GM23338 (cell line): ENCODE data around the gene MRAS. TPM values are rescaled to one million over a fixed set of nuclear protein-coding genes. Genes with fewer than 3 reads are reported as not detected.

Experiments
- ATAC-seq: fragments of 200-7000 bp; cut with Tn5 transposase; 3 replicates; pipeline ENCODE4 v1.9.1; 2020
- DNase-seq: peaks from one replicate; pipeline ENCODE4 v3.0.0-alpha.2; 2015; ENCODE audit warnings: low spot score
- H2AFZ ChIP-seq: fragments of 200-600 bp; sonication (generic); 2 replicates; pipeline ENCODE4 v1.8.0; 2016; ENCODE audit warnings: antibody characterized with exemption, mild to moderate bottlenecking, moderate library complexity
- H3F3A ChIP-seq: fragments of 200-600 bp; sonication (generic); replicated peaks from 2 replicates; pipeline ENCODE4 v1.8.0; 2017; ENCODE audit warnings: antibody characterized with exemption, mixed run types, low read depth
- H3K27ac ChIP-seq: fragments of 200-600 bp; sonication (generic); 2 replicates; pipeline ENCODE4 v1.6.1; 2016; ENCODE audit warnings: low read depth
- H3K27me3 ChIP-seq: fragments of 200-600 bp; sonication (generic); 2 replicates; pipeline ENCODE4 v1.8.0; 2016; ENCODE audit warnings: mild to moderate bottlenecking, mixed run types, moderate library complexity; ENCODE audit not compliant: insufficient read depth
- H3K36me3 ChIP-seq: fragments of 200-600 bp; sonication (generic); 2 replicates; pipeline ENCODE4 v1.8.0; 2016; ENCODE audit warnings: mild to moderate bottlenecking; ENCODE audit not compliant: insufficient read depth
- H3K4me1 ChIP-seq: fragments of 200-600 bp; sonication (generic); 2 replicates; pipeline ENCODE4 v1.8.0; 2016; ENCODE audit warnings: mild to moderate bottlenecking, moderate library complexity; ENCODE audit not compliant: insufficient read depth
- H3K4me2 ChIP-seq: fragments of 200-600 bp; sonication (generic); 2 replicates; pipeline ENCODE4 v1.7.1; 2017; ENCODE audit warnings: mixed run types
- H3K4me3 ChIP-seq: fragments of 200-600 bp; sonication (generic); 2 replicates; pipeline ENCODE4 v1.6.1; 2016; ENCODE audit warnings: mixed run types
- H3K79me2 ChIP-seq: fragments of 200-600 bp; sonication (generic); replicated peaks from 2 replicates; pipeline ENCODE4 v1.8.0; 2017; ENCODE audit warnings: mild to moderate bottlenecking; ENCODE audit not compliant: insufficient read depth
- H3K9me2 ChIP-seq: fragments of 200-600 bp; sonication (generic); 2 replicates; pipeline ENCODE4 v1.8.0; 2017; ENCODE audit not compliant: insufficient read depth
- H4K20me1 ChIP-seq: fragments of 200-600 bp; sonication (generic); replicated peaks from 2 replicates; pipeline ENCODE4 v1.8.0; 2017; ENCODE audit warnings: mild to moderate bottlenecking; ENCODE audit not compliant: insufficient read depth
- H3K27ac Mint-ChIP-seq: 2 replicates; pipeline ENCODE4 v1.8.0; 2020; ENCODE audit warnings: inconsistent platforms, mild to moderate bottlenecking, moderate library complexity, mixed read lengths
- H3K27me3 Mint-ChIP-seq: 3 replicates; pipeline ENCODE4 v1.8.0; 2022; ENCODE audit warnings: low read depth, mild to moderate bottlenecking, moderate library complexity, mixed read lengths, inconsistent platforms; ENCODE audit not compliant: insufficient read depth, poor library complexity
- H3K36me3 Mint-ChIP-seq: 3 replicates; pipeline ENCODE4 v1.8.0; 2021; ENCODE audit warnings: low read depth, mild to moderate bottlenecking, inconsistent platforms, moderate library complexity, mixed read lengths
- H3K4me1 Mint-ChIP-seq: 3 replicates; pipeline ENCODE4 v1.8.0; 2020; ENCODE audit warnings: mild to moderate bottlenecking, inconsistent platforms, mixed read lengths
- H3K4me3 Mint-ChIP-seq: 3 replicates; pipeline ENCODE4 v1.8.0; 2021; ENCODE audit warnings: moderate library complexity, mild to moderate bottlenecking, inconsistent platforms, mixed read lengths
- H3K9me3 Mint-ChIP-seq: 3 replicates; pipeline ENCODE4 v1.8.0; 2020; ENCODE audit warnings: moderate library complexity, mild to moderate bottlenecking, inconsistent platforms, mixed read lengths
- CREB1 ChIP-seq: fragments of 250-450 bp; sonication (Bioruptor Pico); IDR thresholded peaks from 2 replicates; pipeline ENCODE4 v1.5.0; 2020; ENCODE audit warnings: low read depth, mild to moderate bottlenecking, moderate library complexity
- EZH2 ChIP-seq: fragments of 200-600 bp; sonication (generic); IDR thresholded peaks from one replicate; pipeline ENCODE4 v1.8.0; 2017; ENCODE audit warnings: antibody characterized with exemption, mild to moderate bottlenecking, low read depth; ENCODE audit not compliant: unreplicated experiment
- EZH2phosphoT487 ChIP-seq: fragments of 200-600 bp; sonication (generic); IDR thresholded peaks from one replicate; pipeline ENCODE4 v1.8.1; 2018; ENCODE audit warnings: antibody characterized with exemption; ENCODE audit not compliant: unreplicated experiment
- NANOG ChIP-seq: IDR thresholded peaks from 2 replicates; pipeline ENCODE4 v1.6.1; 2016; ENCODE audit warnings: antibody characterized with exemption, borderline replicate concordance
- POLR2AphosphoS5 ChIP-seq: IDR thresholded peaks from 2 replicates; pipeline ENCODE4 v1.6.1; 2016; ENCODE audit warnings: antibody characterized with exemption, low read depth
- STAT1 ChIP-seq: IDR thresholded peaks from one replicate; pipeline ENCODE4 v1.6.1; 2016; ENCODE audit warnings: antibody characterized with exemption; ENCODE audit not compliant: unreplicated experiment
- ZNF114 ChIP-seq: fragments of 250-450 bp; sonication (Bioruptor Pico); IDR thresholded peaks from 2 replicates; pipeline ENCODE4 v1.5.0; 2020; ENCODE audit warnings: mild to moderate bottlenecking, moderate library complexity
- ZNF331 ChIP-seq: fragments of 250-450 bp; sonication (Bioruptor Pico); IDR thresholded peaks from 2 replicates; pipeline ENCODE4 v1.5.0; 2020; ENCODE audit warnings: low read depth, mild to moderate bottlenecking, moderate library complexity
- polyA plus RNA-seq: library from polyadenylated mRNA; unstranded; fragments of >200 nt; fragmentation: Nextera tagmentation; extraction: Ambion mirVana; gene quantifications from 2 replicates; pipeline ENCODE4 v1.2.1, GENCODE V29; 2016
- total RNA-seq: library from RNA; depleted of rRNA; stranded (reverse); fragments of >200 nt; shearing (Covaris generic); gene quantifications from 2 replicates; pipeline ENCODE4 v1.2.3, GENCODE V29; 2014
- TF ChIP-seq, protein P1 (sequence below): fragments of 250-450 bp; sonication (Bioruptor Pico); IDR thresholded peaks from 2 replicates; pipeline ENCODE4 v1.5.0; 2020; ENCODE audit warnings: mild to moderate bottlenecking, moderate library complexity
- TF ChIP-seq, protein P2 (sequence below), 2 experiments: fragments of 200-600 bp in 1 of 2; sonication (generic) in 1 of 2; conservative IDR thresholded peaks; 2 replicates each; pipeline versions ENCODE4 v1.5.1 to v1.6.1; 2016 to 2017; ENCODE audit warnings: antibody characterized with exemption in 2 of 2, low read depth in 2 of 2, mild to moderate bottlenecking in 2 of 2, moderate library complexity in 1 of 2
- TF ChIP-seq, protein P3 (sequence below): IDR thresholded peaks from one replicate; pipeline ENCODE4 v1.6.1; 2018; ENCODE audit warnings: antibody characterized with exemption; ENCODE audit not compliant: unreplicated experiment

Gene MRAS
- total and polyA plus RNA-seq, 2 experiments from 2014 or later = 9.1 to 10.2 TPM

DNA sequence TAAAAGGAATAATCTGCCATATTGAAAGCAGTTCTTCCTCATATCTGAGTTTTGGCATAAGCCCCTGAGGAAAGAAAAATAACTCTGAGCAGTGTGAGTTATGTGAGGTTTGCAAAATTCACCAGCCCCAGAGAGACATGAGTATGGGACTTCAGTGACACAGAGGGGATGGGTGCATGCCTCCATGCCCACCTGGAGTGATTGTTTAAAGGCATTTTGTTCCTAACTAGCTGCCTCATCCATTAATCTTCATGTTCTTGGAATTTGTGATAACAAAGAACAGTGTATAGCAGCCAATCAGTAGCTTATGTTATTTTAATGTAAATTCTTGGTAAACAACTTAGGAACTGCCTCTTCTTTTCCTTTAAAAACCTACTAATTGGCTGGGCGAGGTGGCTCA lies 74.9 kb downstream of the MRAS start (continued):
- TF ChIP-seq, protein P1, sequence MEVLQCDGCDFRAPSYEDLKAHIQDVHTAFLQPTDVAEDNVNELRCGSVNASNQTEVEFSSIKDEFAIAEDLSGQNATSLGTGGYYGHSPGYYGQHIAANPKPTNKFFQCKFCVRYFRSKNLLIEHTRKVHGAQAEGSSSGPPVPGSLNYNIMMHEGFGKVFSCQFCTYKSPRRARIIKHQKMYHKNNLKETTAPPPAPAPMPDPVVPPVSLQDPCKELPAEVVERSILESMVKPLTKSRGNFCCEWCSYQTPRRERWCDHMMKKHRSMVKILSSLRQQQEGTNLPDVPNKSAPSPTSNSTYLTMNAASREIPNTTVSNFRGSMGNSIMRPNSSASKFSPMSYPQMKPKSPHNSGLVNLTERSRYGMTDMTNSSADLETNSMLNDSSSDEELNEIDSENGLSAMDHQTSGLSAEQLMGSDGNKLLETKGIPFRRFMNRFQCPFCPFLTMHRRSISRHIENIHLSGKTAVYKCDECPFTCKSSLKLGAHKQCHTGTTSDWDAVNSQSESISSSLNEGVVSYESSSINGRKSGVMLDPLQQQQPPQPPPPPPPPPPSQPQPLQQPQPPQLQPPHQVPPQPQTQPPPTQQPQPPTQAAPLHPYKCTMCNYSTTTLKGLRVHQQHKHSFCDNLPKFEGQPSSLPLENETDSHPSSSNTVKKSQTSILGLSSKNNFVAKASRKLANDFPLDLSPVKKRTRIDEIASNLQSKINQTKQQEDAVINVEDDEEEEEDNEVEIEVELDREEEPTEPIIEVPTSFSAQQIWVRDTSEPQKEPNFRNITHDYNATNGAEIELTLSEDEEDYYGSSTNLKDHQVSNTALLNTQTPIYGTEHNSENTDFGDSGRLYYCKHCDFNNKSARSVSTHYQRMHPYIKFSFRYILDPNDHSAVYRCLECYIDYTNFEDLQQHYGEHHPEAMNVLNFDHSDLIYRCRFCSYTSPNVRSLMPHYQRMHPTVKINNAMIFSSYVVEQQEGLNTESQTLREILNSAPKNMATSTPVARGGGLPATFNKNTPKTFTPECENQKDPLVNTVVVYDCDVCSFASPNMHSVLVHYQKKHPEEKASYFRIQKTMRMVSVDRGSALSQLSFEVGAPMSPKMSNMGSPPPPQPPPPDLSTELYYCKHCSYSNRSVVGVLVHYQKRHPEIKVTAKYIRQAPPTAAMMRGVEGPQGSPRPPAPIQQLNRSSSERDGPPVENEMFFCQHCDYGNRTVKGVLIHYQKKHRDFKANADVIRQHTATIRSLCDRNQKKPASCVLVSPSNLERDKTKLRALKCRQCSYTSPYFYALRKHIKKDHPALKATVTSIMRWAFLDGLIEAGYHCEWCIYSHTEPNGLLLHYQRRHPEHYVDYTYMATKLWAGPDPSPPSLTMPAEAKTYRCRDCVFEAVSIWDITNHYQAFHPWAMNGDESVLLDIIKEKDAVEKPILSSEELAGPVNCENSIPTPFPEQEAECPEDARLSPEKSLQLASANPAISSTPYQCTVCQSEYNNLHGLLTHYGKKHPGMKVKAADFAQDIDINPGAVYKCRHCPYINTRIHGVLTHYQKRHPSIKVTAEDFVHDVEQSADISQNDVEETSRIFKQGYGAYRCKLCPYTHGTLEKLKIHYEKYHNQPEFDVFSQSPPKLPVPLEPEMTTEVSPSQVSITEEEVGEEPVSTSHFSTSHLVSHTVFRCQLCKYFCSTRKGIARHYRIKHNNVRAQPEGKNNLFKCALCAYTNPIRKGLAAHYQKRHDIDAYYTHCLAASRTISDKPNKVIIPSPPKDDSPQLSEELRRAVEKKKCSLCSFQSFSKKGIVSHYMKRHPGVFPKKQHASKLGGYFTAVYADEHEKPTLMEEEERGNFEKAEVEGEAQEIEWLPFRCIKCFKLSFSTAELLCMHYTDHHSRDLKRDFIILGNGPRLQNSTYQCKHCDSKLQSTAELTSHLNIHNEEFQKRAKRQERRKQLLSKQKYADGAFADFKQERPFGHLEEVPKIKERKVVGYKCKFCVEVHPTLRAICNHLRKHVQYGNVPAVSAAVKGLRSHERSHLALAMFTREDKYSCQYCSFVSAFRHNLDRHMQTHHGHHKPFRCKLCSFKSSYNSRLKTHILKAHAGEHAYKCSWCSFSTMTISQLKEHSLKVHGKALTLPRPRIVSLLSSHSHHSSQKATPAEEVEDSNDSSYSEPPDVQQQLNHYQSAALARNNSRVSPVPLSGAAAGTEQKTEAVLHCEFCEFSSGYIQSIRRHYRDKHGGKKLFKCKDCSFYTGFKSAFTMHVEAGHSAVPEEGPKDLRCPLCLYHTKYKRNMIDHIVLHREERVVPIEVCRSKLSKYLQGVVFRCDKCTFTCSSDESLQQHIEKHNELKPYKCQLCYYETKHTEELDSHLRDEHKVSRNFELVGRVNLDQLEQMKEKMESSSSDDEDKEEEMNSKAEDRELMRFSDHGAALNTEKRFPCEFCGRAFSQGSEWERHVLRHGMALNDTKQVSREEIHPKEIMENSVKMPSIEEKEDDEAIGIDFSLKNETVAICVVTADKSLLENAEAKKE (CRISPR knock-in tag) = no peak
- TF ChIP-seq ZNF114 (CRISPR knock-in tag) (no peak), STAT1 (no peak), POLR2AphosphoS5 (no peak), EZH2phosphoT487 (no peak), EZH2 (no peak), NANOG (no peak), CREB1 (CRISPR knock-in tag) (no peak)
- TF ChIP-seq, protein P2, sequence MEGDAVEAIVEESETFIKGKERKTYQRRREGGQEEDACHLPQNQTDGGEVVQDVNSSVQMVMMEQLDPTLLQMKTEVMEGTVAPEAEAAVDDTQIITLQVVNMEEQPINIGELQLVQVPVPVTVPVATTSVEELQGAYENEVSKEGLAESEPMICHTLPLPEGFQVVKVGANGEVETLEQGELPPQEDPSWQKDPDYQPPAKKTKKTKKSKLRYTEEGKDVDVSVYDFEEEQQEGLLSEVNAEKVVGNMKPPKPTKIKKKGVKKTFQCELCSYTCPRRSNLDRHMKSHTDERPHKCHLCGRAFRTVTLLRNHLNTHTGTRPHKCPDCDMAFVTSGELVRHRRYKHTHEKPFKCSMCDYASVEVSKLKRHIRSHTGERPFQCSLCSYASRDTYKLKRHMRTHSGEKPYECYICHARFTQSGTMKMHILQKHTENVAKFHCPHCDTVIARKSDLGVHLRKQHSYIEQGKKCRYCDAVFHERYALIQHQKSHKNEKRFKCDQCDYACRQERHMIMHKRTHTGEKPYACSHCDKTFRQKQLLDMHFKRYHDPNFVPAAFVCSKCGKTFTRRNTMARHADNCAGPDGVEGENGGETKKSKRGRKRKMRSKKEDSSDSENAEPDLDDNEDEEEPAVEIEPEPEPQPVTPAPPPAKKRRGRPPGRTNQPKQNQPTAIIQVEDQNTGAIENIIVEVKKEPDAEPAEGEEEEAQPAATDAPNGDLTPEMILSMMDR (conservative IDR thresholded peaks at IDR 0.05; ENCODE audit: low read depth in 2 of 2) = no peak

DNA sequence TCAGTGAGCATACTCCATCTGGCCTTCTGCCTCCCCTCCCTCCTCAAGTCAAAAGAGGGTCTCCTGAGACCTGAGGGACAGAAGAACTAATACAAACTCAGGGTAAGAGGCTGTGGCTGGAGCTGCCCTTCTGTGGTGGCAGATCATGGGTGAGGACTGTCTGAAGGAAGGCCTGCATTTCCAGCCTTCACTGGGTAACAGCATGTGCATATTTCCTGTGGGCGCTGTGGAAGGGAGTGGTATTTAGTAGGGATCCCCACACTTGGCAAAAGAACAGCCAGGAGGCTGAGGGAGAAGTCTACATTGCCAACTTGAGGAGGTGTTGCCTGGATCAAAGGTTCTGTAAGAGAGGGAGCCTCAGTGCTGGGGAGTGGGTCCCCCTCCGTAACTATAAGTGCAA lies 75.9 kb downstream of the MRAS start:
- no peak for DNase-seq
- ATAC-seq = no peak
- Histone ChIP-seq H3K4me2 (no peak overlapping the region), H2AFZ (no peak overlapping the region), H3K27ac (no peak overlapping the region), H4K20me1 (no peaks in the 10 kb centered on the region), H3K27me3 (no peaks in the 10 kb centered on the region), H3K79me2 (no peaks in the 10 kb centered on the region), H3F3A (no peaks in the 10 kb centered on the region), H3K4me1 (no peaks in the 10 kb centered on the region), H3K4me3 (no peak overlapping the region), H3K9me2 (0 out of 2 replicates have a peak, but pooled peaks cover 5% of the 10 kb centered on the region), H3K36me3 (no peaks in the 10 kb centered on the region)
- H3K4me3 Mint-ChIP-seq = no peak overlapping the region
- peaks cover 4% of the 10 kb centered on the region; the same call in 2 of the 3 replicates for H3K36me3 Mint-ChIP-seq
- H3K9me3 Mint-ChIP-seq = peaks cover 13% of the 10 kb centered on the region; the same call in 2 of the 3 replicates
- H3K27me3 Mint-ChIP-seq = peaks cover 5% of the 10 kb centered on the region
- H3K4me1 Mint-ChIP-seq = peaks cover 15% of the 10 kb centered on the region
- no peak overlapping the region; the same call in 1 of the 2 replicates for H3K27ac Mint-ChIP-seq
- no peak for TF ChIP-seq EZH2
- no peak for TF ChIP-seq CREB1 (CRISPR knock-in tag)
- no peak for TF ChIP-seq POLR2AphosphoS5
- TF ChIP-seq, protein P3, sequence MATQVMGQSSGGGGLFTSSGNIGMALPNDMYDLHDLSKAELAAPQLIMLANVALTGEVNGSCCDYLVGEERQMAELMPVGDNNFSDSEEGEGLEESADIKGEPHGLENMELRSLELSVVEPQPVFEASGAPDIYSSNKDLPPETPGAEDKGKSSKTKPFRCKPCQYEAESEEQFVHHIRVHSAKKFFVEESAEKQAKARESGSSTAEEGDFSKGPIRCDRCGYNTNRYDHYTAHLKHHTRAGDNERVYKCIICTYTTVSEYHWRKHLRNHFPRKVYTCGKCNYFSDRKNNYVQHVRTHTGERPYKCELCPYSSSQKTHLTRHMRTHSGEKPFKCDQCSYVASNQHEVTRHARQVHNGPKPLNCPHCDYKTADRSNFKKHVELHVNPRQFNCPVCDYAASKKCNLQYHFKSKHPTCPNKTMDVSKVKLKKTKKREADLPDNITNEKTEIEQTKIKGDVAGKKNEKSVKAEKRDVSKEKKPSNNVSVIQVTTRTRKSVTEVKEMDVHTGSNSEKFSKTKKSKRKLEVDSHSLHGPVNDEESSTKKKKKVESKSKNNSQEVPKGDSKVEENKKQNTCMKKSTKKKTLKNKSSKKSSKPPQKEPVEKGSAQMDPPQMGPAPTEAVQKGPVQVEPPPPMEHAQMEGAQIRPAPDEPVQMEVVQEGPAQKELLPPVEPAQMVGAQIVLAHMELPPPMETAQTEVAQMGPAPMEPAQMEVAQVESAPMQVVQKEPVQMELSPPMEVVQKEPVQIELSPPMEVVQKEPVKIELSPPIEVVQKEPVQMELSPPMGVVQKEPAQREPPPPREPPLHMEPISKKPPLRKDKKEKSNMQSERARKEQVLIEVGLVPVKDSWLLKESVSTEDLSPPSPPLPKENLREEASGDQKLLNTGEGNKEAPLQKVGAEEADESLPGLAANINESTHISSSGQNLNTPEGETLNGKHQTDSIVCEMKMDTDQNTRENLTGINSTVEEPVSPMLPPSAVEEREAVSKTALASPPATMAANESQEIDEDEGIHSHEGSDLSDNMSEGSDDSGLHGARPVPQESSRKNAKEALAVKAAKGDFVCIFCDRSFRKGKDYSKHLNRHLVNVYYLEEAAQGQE = no peak
- no peak for TF ChIP-seq ZNF114 (CRISPR knock-in tag)
- no peak for TF ChIP-seq ZNF331 (CRISPR knock-in tag)
